H9 (cell line): ENCODE results near the gene CAB39L. TPM values are rescaled to one million over a fixed set of nuclear protein-coding genes. Genes with fewer than 3 reads are reported as not detected.

Source experiments
- DNase-seq: peaks from one replicate; pipeline ENCODE4 v3.0.0-alpha.2; 2017
- H2AFZ ChIP-seq: one replicate; pipeline ENCODE4 v1.6.1; 2013; ENCODE audit warnings: mild to moderate bottlenecking, low read length, control low read depth, moderate library complexity
- H2AK5ac ChIP-seq: 2 replicates; pipeline ENCODE4 v1.6.1; 2013; ENCODE audit warnings: low read length, control low read depth, mixed read lengths; ENCODE audit not compliant: insufficient read length
- H2BK120ac ChIP-seq: one replicate; pipeline ENCODE4 v1.6.1; 2013; ENCODE audit warnings: low read depth, mild to moderate bottlenecking, low read length, control low read depth, inconsistent platforms; ENCODE audit not compliant: poor library complexity, severe bottlenecking
- H2BK12ac ChIP-seq: 2 replicates; pipeline ENCODE4 v1.6.1; 2013; ENCODE audit warnings: low read length, control low read depth, mixed read lengths, low read depth; ENCODE audit not compliant: insufficient read length
- H2BK15ac ChIP-seq: 2 replicates; pipeline ENCODE4 v1.6.1; 2013; ENCODE audit warnings: low read depth, low read length, control low read depth
- H2BK20ac ChIP-seq: one replicate; pipeline ENCODE4 v1.6.1; 2013; ENCODE audit warnings: low read depth, mild to moderate bottlenecking, low read length, control low read depth, inconsistent platforms; ENCODE audit not compliant: poor library complexity, severe bottlenecking
- H2BK5ac ChIP-seq: 2 replicates; pipeline ENCODE4 v1.6.1; 2013; ENCODE audit warnings: low read length, control low read depth, mixed read lengths; ENCODE audit not compliant: insufficient read length
- H3K14ac ChIP-seq: 2 replicates; pipeline ENCODE4 v1.6.1; 2013; ENCODE audit warnings: low read length, control low read depth; ENCODE audit not compliant: insufficient read depth
- H3K18ac ChIP-seq: 2 replicates; pipeline ENCODE4 v1.6.1; 2013; ENCODE audit warnings: low read depth, mild to moderate bottlenecking, mixed read lengths, low read length, control low read depth; ENCODE audit not compliant: insufficient read length
- H3K23ac ChIP-seq: 2 replicates; pipeline ENCODE4 v1.6.1; 2013; ENCODE audit warnings: low read length, control low read depth, mixed read lengths, low read depth; ENCODE audit not compliant: insufficient read length
- H3K23me2 ChIP-seq: 2 replicates; pipeline ENCODE4 v1.6.1; 2013; ENCODE audit warnings: low read depth, mild to moderate bottlenecking, mixed read lengths, low read length, control low read depth; ENCODE audit not compliant: insufficient read length, poor library complexity, severe bottlenecking
- H3K27ac ChIP-seq: 2 replicates; pipeline ENCODE4 v1.5.1; 2013; ENCODE audit warnings: low read length, control low read depth, mixed read lengths, low read depth; ENCODE audit not compliant: insufficient read length
- H3K27me3 ChIP-seq: 2 replicates; pipeline ENCODE4 v1.6.1; 2013; ENCODE audit warnings: low read length, control low read depth, inconsistent platforms; ENCODE audit not compliant: insufficient read depth
- H3K4ac ChIP-seq: 2 replicates; pipeline ENCODE4 v1.6.1; 2013; ENCODE audit warnings: low read depth, mild to moderate bottlenecking, control low read depth, inconsistent platforms, low read length, moderate library complexity
- H3K4me1 ChIP-seq: 2 replicates; pipeline ENCODE4 v1.6.1; 2013; ENCODE audit warnings: low read length, control low read depth, inconsistent platforms; ENCODE audit not compliant: insufficient read depth
- H3K4me2 ChIP-seq: 2 replicates; pipeline ENCODE4 v1.6.1; 2013; ENCODE audit warnings: low read length, control low read depth, mixed read lengths; ENCODE audit not compliant: insufficient read length, insufficient read depth
- H3K56ac ChIP-seq: 2 replicates; pipeline ENCODE4 v1.6.1; 2013; ENCODE audit warnings: low read depth, mild to moderate bottlenecking, mixed read lengths, low read length, control low read depth; ENCODE audit not compliant: insufficient read length
- H3K79me1 ChIP-seq: 2 replicates; pipeline ENCODE4 v1.6.1; 2013; ENCODE audit warnings: low read depth, mild to moderate bottlenecking, moderate library complexity, low read length, control low read depth, inconsistent platforms; ENCODE audit not compliant: insufficient read depth, poor library complexity, severe bottlenecking
- H3K79me2 ChIP-seq: 2 replicates; pipeline ENCODE4 v1.6.1; 2013; ENCODE audit warnings: low read length, control low read depth, inconsistent platforms; ENCODE audit not compliant: insufficient read depth
- H3K9ac ChIP-seq: 2 replicates; pipeline ENCODE4 v1.6.1; 2013; ENCODE audit warnings: low read length, control low read depth, mixed read lengths; ENCODE audit not compliant: insufficient read length; ENCODE audit errors: extremely low read depth
- H3K9me3 ChIP-seq: one replicate; pipeline ENCODE4 v1.6.1; 2013; ENCODE audit warnings: low read depth, low read length, inconsistent platforms; ENCODE audit not compliant: control insufficient read depth
- H3T11ph ChIP-seq: one replicate; pipeline ENCODE4 v1.6.1; 2013; ENCODE audit warnings: mild to moderate bottlenecking, low read length, control low read depth, inconsistent platforms
- H4K20me1 ChIP-seq: one replicate; pipeline ENCODE4 v1.6.1; 2013; ENCODE audit not compliant: control insufficient read depth, insufficient read length, insufficient read depth
- H4K5ac ChIP-seq: 2 replicates; pipeline ENCODE4 v1.6.1; 2013; ENCODE audit warnings: low read depth, mild to moderate bottlenecking, mixed read lengths, low read length, control low read depth; ENCODE audit not compliant: insufficient read length
- H4K8ac ChIP-seq: replicated peaks from 2 replicates; pipeline ENCODE4 v1.6.1; 2013; ENCODE audit warnings: low read length, control low read depth, mixed read lengths, low read depth; ENCODE audit not compliant: insufficient read length
- H4K91ac ChIP-seq: 2 replicates; pipeline ENCODE4 v1.6.1; 2013; ENCODE audit warnings: low read depth, mild to moderate bottlenecking, moderate library complexity, mixed read lengths, low read length, control low read depth; ENCODE audit not compliant: insufficient read length
- H3K27ac Mint-ChIP-seq, 3 experiments: 2 replicates in 2 of 3; 3 replicates in 1 of 3; pipeline ENCODE4 v1.8.0; 2020 to 2021; ENCODE audit warnings: mixed read lengths in 3 of 3, mild to moderate bottlenecking in 1 of 3, moderate library complexity in 1 of 3
- H3K27me3 Mint-ChIP-seq: 2 replicates; pipeline ENCODE4 v1.8.0; 2021; ENCODE audit warnings: low read depth, mild to moderate bottlenecking, moderate library complexity, mixed read lengths
- H3K36me3 Mint-ChIP-seq, 3 experiments: 2 replicates in 2 of 3; 3 replicates in 1 of 3; pipeline ENCODE4 v1.8.0; 2020 to 2021; ENCODE audit warnings: low read depth in 3 of 3, mixed read lengths in 3 of 3; ENCODE audit not compliant: insufficient read depth in 1 of 3
- H3K4me1 Mint-ChIP-seq, 2 experiments: 2 replicates each; pipeline ENCODE4 v1.8.0; 2020; ENCODE audit warnings: mixed read lengths in 2 of 2
- H3K4me3 Mint-ChIP-seq, 2 experiments: 2 replicates in 1 of 2; 3 replicates in 1 of 2; pipeline ENCODE4 v1.8.0; 2020 to 2021; ENCODE audit warnings: mild to moderate bottlenecking in 2 of 2, mixed read lengths in 2 of 2, moderate library complexity in 1 of 2
- H3K9me3 Mint-ChIP-seq, 2 experiments: 2 replicates in 1 of 2; 3 replicates in 1 of 2; pipeline ENCODE4 v1.8.0; 2020; ENCODE audit warnings: mild to moderate bottlenecking in 2 of 2, mixed read lengths in 2 of 2, moderate library complexity in 1 of 2
- WGBS: extraction: QIAGEN DNeasy Blood & Tissue Kit; methylation state at CpG from one replicate; pipeline ENCODE4 v1.1.7; 2013; ENCODE audit warnings: missing lambda C conversion rate, low lambda C conversion rate, mixed read lengths; ENCODE audit not compliant: insufficient read length; ENCODE audit errors: extremely low coverage; 5-methylcytosine and 5-hydroxymethylcytosine counted together
- total RNA-seq: library from RNA; stranded (reverse); gene quantifications from 2 replicates; pipeline ENCODE4 v1.2.1, GENCODE V29; 2021
- TF ChIP-seq, protein P1 (sequence below): fragments of 200-600 bp; sonication (generic); conservative IDR thresholded peaks from 3 replicates; pipeline ENCODE4 v1.8.0; 2021; ENCODE audit warnings: antibody characterized with exemption, mild to moderate bottlenecking

CAB39L gene
- total RNA-seq, 1 experiment from 2014 or later: 6.0 TPM

DNA sequence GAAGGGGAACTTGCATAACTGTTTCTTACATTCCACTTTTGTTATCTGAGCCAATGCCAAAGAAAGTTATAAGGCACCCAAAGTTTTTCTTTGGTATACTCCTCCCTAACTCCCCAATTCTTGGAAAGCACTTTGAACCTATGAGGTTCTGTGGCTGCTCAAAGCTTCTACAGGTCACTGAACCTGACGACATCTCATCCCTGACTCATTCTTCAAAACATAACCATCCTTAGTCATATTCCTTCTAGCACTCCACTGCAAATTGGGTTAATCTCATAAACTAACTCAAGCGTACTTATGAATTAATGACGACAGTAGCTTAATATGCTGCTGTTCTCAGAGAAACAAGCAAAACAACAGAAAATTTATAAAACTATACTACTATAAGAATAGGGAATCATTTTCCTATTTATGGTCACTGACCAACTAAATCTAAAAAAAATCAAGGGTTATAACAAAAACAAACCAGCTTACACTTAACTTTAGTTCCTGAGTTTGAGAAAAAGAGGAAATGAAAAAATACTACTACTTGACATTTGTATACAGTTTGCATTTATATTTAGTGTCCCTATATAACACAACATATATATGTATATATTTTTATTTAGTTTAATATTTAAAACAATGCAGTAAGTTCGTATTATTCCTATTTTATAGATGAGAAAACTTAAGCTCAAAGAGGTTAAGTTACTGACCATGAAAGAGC, 69.1 kb downstream of the CAB39L start:
- Histone ChIP-seq H3K18ac (no peak overlapping the region), H2BK20ac (no peak overlapping the region), H3K9me3 (no peaks in the 10 kb centered on the region), H3K4ac (no peak overlapping the region), H4K5ac (no peak overlapping the region), H2BK5ac (no peak overlapping the region), H3K27ac (no peak overlapping the region), H2BK15ac (no peak overlapping the region), H2AK5ac (no peak overlapping the region), H3K23ac (no peak overlapping the region), H4K91ac (no peak overlapping the region), H3K4me2 (no peak overlapping the region), H2BK12ac (no peak overlapping the region), H3K79me2 (no peaks in the 10 kb centered on the region), H3K27me3 (no peaks in the 10 kb centered on the region), H3K4me1 (no peaks in the 10 kb centered on the region), H4K8ac (no peak overlapping the region), H4K20me1 (no peaks in the 10 kb centered on the region), H3K9ac (no peak overlapping the region), H2AFZ (no peak overlapping the region), H3K23me2 (no peaks in the 10 kb centered on the region), H3K14ac (no peak overlapping the region), H3K79me1 (no peaks in the 10 kb centered on the region), H3K56ac (no peak overlapping the region), H3T11ph (no peak overlapping the region), H2BK120ac (no peak overlapping the region)
- Mint-ChIP-seq H3K27me3 (no peaks in the 10 kb centered on the region; the same call in 1 of the 2 replicates), H3K27ac (no peak overlapping the region), H3K4me3 (no peak overlapping the region), H3K4me1 (peaks cover 11 to 17% of the 10 kb centered on the region in 2 experiments), H3K9me3 (peaks cover 0 to 1% of the 10 kb centered on the region in 2 experiments; a peak in 1 of 5 replicates), H3K36me3 (no peaks in the 10 kb centered on the region; a peak in 1 of 7 replicates)
- no CpG with 5 or more reads among the region's 4 CpGs for WGBS
- TF ChIP-seq, protein P1, sequence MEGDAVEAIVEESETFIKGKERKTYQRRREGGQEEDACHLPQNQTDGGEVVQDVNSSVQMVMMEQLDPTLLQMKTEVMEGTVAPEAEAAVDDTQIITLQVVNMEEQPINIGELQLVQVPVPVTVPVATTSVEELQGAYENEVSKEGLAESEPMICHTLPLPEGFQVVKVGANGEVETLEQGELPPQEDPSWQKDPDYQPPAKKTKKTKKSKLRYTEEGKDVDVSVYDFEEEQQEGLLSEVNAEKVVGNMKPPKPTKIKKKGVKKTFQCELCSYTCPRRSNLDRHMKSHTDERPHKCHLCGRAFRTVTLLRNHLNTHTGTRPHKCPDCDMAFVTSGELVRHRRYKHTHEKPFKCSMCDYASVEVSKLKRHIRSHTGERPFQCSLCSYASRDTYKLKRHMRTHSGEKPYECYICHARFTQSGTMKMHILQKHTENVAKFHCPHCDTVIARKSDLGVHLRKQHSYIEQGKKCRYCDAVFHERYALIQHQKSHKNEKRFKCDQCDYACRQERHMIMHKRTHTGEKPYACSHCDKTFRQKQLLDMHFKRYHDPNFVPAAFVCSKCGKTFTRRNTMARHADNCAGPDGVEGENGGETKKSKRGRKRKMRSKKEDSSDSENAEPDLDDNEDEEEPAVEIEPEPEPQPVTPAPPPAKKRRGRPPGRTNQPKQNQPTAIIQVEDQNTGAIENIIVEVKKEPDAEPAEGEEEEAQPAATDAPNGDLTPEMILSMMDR: no peak
- DNase-seq: no peak
